Stimulated activated CD8-positive, alpha-beta memory T cell treated with anti-CD3 and anti-CD28 coated beads, Interleukin-12 subunit alpha, Interleukin-12 subunit beta, amount 100 ng/mL, for 4 hours (primary cell): ENCODE data around the gene WIZ.
"Not testable (repeated sequence)": the region's sequence is repeated elsewhere in the genome, so short reads cannot be mapped to it uniquely, and the experiment has no call there.

Experiments used
- DNase-seq: peaks from one replicate; pipeline ENCODE4 v3.0.0-alpha.2; 2020; ENCODE audit warnings: low read depth

Gene WIZ

DNA sequence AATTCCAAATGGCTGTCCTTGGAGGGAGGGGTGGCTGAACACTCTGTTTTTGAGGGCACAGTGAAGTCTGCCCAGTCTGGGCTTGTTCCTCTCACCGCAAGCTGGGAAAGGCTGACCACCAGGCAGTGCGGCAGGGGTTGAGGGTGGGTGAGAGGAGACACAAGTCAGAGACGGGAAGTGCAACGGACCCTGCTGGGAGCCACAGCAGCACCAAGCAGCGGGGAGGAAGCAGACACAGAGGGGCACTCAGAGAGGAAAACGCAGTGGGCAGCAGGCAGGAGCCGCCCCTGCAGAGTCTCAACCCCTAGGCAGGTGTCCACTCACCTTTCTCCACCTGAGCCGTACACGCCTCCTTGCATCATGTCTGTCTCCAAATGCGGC, 46.6 kb downstream of the WIZ start:
- DNase-seq = no peak

DNA sequence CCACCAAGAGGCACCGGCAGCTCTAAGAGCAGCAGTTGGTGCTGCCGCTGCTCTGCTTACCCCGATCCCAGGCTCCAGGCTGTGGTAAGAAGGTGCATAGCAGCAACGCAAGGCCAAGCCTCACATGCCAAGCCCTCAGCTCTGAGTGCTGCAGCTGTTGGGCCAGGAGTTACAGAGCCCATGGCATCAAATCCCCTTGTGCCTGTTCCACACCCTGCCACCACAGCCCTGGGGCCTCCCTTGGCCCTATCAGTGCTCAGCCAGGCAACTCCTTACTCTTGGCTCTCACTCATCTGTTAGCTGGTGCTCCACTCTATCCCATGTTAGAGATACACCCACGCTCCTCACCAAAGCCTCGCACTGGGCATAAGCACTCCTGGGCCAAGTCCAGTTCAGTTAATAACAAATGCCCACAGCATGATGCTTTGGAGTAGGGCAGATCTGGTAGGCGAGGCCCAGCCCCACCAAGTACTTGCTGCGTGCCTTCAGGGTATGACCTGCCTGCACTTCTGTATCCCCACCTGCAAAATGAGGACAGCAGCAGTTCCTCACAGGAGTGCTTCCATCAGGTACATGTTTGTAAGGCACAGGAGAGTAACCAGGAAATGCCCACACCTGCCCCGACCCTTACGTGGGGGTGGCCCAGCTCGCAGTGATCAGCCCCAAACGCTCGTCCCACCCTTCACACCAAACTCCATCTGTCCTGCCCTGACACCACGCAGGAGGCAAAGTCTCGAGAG, 47.2 kb downstream of the WIZ start:
- no peak for DNase-seq

DNA sequence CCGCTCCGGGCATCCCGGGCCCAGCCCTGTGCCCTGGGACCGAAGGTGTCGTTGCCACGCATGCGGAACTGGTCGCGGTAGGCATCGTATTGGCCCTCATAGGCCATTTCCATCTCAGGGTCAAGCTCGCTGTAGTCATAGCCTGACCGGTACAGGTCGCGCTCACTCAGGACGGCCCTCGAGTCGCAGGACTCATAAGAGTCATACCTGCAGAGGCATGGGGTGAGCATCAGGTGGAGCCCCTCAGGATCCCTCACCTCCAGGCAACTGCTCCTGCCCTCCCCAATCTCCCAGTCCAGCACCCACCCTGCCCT, 48.4 kb downstream of the WIZ start:
- DNase-seq = no peak

DNA sequence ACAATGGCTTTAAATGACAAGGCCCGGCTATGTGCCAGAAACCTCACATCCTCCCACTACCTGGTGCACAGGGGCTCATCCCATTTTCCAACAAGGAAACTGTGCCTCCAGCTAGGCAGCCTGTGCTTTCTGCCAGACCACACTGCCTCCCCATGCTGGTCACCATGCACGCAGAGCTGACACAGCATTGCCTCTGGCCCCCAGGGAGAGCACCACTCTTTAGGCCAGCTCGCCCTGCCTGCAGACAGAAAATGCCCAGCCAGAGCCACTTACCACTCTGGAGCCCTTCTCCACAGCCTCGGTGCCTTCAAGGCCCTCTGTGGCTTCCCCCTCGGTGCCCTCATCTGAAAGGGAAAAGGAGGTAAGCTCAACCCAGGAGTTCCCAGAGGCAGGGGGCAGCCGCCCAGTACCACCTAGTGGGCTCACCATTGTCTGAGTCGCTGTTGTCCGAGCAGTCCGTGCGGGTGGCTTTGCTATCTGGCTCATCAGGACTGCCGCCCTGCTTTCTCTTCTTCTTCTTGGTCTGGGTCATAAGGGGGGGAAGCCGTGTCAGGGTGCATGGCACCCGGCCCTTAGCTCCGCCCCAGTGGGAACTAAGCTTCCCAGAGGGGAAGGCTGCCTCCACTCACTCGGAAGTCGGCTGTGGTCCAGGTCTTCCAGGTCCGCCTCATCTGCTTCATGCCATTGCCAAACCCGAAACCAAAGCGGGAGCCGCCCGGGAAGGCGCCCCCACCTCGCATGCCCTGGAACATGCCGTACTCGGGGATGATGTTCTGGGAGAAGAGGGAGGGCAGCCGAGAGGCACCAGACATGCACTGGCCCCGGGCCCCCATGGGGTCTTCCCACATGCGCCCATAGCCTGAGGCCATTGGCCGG, 49.0 kb downstream of the WIZ start:
- no peak for DNase-seq

DNA sequence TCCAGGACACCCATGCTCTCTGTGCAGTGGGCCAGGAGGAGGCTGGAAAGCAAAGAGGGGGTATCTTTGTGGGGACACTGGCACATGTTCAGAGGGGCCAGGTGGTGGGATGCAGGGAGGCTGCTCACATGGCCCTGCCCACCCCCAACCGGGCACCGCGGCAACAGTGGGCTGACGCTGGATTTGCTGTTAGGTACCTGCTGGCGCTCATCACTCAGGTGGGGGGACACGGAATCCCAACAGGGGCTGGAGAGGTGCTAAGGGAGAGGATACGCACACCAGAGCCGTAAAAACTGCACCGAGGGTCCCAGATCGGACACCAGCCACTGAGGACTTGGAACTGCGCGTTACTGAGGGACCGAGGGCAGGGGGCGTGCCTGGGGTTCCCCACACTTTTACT, 50.1 kb downstream of the WIZ start:
- no peak for DNase-seq

DNA sequence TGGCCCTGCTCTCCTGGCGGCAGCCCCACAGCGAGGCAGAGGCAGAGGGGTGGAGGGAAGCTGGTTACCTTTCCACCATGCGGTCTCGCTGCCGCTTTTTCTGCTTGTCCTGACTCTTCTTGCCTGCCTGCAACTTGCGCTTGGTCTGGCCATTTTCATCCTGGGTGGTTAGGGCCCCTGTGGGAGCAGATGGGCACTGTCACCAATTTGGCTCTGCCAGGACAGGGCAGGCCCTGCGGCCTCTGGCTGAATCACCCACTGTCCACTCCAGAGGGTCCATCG, 50.6 kb downstream of the WIZ start:
- DNase-seq = no peak

DNA sequence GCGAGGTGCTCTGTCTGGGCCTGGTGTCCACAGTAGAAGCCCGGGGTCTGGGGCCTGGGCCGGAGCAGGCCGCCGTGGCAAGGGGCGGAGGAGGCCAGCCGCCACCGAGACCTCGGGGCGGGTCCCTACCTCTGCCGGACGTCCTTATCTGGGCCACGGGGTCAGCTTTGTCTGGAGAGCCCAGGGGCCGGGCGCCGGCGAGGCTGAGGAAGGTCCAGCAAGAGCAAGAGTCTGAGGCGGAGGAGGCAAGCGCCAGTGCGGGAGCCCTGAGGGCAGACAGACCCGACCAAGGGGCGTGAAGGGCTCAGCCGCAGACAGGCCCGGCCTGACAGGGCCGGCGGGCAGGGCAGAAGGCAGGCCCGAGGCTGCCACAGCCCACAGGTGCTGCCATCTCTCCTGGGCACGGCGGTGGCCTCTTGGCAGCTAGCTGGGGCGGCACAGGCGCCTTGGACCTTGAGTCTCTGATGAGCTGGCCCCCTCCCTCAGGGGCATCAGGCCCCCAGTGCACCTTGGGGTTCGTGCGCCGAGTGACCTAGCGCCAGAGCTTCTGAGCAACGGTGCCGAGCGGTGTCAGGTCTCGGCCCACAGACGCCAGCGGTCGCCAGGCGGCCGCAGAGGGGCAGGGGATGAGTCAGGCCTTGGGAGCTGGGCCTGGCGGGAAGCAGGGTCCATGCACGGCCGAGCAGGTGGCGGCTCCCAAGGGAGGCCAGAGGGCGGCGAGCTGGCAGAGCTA, 51.1 kb downstream of the WIZ start:
- DNase-seq = no peak

DNA sequence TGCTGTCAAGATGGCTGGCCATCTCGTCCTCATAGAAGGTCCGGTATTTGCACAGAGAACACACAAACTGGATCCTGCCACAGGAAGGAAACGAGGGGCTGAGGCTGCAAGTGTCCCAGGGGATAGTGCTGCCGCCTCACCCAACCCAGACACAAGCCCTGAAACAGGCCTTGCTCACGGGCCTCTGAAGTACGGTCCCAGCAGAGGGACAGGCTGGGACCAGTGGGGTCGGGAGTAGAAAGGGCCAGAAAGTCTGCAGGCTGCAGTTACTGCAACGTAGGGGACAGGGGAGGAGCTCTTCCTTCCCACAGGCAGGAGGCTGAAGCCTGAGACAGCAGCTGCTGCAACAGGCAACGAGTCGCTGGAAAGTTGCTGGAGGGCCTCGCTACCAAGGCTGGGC, 52.0 kb downstream of the WIZ start:
- DNase-seq = no peak

DNA sequence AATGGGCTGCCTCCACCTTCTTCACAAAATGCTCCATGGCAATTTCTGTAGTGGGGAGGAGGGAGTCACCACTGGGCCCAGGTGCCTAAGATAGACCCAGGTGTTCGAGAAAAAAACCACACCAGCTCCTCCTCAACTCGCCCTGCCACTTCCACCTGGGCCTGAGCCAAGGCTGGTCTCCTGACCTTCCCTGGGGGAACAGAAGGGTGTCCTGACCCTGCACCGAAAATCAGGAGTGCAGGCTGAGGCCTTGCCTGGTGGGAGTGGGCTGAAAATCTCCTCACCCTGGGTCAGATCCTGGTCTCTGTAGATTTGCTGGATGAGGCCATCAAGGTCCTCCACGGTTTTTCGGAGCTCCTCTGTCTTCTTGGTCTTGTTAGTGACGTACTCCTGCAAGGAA, 52.5 kb downstream of the WIZ start:
- DNase-seq = no peak

DNA sequence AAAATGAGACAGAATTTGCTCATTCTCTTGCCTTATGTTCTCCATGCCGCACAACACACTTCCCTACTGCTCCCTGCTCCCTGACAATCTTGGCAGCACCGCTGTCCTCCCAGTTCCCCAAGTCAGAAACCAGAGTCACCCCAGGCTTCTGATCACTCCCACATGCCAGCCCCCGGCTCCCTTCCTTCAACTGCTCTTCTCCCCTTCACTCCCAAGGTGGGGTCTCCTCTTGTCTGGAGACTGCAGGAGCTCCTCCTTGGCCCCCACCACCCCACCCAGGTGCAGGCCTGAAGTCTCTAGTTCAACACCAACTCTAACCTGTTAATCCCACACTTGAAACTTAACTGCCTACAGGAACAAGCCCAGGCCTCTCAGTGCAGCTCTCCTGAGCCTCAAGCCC, 53.3 kb downstream of the WIZ start:
- DNase-seq = no peak

DNA sequence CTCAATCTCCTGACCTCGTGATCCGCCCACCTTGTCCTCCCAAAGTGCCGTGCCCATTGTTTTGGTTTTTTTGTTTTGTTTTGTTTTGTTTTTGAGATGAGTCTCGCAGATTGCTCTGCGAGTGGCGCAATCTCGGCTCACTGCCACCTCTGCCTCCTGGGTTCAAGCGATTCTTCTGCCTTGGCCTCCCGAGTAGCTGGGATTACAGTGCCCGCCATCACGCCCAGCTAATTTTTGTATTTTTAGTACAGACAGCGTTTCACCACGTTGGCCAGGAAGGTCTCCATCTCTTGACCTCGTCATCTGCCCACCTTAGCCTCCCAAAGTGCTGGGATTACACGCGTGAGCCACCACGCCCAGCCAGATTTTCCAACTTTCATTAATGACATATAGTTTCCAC, 54.5 kb downstream of the WIZ start:
- not testable (repeated sequence) for DNase-seq

DNA sequence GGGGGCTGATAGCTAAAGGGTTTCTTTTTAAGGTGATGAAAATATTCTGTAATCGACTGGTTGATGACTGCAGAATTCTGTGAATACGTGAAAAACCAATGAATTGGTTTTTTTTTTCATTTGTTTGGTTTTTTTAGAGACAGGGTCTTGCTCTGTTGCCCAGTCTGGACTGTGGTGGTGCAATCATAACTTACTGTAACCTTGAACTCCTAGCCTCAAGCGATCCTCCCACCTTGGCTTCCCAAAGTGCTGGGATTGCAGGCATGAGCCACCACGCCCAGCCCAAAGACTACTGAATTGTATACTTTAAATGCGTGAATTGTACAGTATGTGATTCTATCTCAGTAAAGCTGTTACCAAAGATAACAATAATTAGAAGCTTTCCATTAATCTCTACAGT, 55.3 kb downstream of the WIZ start:
- DNase-seq = no peak

DNA sequence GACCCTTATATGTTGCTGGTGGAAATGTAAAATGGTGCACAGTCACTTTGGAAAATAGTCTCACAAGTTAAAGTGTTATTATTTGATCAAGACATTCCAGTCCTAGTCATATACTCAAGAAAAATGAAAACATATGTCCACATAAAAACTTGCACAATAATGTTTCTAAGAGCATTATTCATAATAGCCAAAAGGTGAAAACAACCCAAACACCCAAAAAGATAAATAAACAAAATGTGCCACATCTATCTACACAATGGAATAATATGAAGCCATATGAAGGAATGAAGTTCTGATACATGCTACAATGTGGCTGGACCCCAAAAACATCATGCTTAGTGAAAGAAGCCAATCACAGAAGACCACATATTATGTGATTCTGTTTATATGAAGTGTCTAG, 55.8 kb downstream of the WIZ start:
- no peak for DNase-seq

DNA sequence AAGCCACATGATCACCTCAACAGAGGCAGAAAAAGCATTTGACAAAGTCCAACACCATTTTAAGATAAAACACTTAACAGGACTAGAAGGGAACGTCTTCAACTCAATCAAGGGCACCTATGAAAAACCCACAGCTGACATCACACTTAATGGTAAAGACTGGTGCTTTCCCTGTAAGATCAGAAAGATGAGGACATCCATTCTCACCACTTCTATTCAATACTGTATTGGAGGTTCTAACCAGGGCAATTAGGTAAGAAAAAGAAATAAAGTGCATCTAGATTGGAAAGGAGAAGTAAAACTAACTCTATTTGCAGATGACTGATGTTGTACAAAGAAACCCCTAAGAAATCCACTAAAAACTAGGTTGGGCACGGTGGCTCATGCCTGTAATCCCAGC, 58.9 kb downstream of the WIZ start:
- DNase-seq = no peak

DNA sequence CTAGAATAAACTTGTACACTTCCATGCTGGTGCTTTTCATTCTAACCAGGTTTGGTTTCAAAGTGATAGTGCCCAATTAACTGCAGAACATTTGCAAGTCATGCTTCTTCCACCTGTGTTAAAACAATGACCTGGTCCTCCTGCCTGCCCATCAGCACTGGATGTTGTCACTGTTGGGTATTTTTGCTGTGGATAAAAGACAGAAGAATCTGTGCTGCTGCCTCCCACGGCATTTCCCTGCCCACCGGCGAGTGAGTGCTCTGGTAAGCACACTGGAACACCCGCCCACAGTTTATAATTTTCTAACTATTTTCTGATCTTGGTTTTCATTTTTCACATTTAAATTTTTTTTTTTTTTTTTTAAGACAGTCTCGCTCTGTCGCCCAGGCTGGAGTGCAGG, 67.9 kb downstream of the WIZ start:
- no peak for DNase-seq

DNA sequence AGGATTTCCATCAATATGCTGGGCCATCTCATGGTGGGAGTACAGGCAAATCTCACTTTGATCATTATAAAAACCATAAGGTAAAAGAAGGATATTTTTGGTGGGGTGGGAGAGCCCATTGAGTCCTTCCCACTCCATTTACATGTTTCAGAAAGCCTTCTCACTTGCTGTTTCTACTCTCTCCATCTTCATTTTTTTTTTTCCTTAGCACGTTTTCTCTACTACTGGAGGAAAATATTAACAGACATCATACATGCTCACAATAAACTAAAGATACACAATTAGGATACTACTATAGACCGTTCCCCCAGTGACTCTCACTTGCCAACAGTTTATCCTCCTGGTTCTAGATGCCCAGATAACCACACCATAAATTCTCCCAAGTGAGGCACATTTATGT, 68.3 kb downstream of the WIZ start:
- DNase-seq = no peak

DNA sequence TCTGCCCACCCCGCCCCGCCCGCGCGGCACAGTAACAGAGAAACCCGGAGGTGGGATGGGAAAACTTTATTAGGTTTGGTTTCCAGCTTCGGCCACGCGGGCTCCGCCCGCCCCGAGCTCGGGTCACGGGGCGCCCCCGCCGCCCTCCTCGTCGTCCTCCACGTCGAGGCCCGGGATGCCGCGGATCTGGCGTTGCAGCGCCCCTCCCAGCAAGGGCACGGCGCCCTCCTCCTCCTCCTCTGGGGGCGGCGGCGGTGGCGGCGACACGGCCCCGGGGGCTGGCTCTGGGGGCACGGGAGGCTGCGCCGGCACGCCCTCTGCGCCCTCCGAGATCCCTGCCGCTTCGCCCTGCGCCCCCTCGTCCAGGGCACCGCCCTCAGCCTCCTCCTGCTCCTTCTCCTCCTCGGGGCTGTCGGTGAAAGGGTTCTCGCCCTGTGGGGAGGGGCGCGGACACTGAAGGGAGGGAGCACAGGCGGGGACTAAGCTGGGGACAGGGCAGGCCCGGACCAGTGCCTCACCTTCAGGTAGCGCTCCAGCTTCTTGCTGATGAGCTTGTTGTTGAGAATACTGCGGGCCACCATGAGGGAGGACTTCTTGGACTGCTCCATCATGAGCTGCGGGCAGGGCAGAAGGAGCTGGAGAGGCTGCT, 69.6 kb downstream of the WIZ start:
- no peak for DNase-seq

DNA sequence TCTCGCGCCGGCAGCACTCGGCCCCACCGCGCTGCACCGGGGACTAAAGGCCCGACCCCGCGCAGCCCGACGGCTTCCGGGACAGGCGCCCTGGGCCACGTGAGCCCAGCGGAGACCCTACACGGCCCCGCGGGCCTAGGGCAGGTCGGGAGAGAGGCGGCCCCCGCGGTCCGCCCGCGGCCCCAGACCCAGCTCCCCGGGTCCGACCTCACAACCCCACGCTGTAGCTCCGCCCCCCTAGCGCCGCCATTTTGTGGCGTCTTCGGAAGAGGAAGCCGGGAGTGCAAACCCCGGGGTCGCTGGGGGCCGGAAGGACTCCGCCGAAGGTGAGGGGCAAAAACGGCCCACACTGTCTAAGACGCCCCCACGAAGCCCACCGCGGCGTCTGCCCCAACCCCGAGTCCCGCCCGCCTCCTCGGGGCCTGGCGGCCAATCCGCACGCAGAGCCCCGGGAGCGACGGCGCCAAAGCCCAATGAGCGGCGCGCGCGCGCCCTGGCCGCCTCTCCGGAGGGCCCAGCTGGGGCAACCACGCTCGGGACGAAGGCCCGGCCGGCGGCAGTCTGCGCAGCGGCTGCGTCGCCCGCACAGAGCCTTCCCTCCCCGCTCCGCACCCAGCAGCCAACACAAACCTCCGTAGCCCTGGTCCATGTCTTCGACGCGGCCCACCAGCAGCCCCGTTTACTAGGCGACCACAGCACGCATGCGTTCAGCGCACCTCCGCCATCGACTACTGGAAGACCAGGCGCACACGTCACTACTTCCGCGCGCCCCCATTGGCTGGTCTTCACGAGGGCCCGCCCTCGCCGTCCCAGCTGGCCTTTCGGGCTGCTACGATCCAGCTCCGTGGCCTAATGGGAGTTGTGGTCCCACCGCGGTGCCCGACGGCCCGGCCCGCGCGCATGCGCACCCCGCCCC, 70.4 kb downstream of the WIZ start, which contains the start of gene AKAP8:
Gene AKAP8 (minus strand): TSS at position 705 of the 916 bp plus-strand sequence. CDS start 56 bp downstream, at position 649.
- peak; percentile 97 for DNase-seq

DNA sequence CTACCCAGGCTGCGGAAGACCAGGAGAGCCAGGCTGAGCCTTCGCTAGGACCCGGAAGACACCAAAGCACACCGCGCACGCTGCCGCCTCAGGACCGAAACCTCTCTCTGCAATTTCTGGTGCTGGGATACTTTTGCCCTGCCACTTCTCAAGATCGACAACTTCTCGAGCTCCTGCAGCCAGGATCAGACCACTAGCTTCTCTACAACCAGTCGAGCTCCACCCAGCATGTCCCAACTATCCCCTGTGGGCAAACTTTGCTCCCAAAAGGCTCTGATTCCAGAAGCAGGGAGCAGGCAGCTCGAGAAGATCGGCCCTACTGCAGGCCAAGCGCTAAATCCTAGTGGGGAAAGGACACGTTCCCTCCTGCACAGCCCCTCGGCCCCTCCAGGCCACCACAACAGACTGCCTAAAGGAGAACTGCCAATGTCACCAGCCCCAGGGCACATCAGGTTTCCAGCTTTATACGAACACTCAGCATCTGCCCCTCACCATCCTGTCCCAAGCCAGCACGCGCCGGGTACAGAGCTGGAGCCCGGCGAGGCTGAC, 71.1 kb downstream of the WIZ start:
- no peak for DNase-seq

DNA sequence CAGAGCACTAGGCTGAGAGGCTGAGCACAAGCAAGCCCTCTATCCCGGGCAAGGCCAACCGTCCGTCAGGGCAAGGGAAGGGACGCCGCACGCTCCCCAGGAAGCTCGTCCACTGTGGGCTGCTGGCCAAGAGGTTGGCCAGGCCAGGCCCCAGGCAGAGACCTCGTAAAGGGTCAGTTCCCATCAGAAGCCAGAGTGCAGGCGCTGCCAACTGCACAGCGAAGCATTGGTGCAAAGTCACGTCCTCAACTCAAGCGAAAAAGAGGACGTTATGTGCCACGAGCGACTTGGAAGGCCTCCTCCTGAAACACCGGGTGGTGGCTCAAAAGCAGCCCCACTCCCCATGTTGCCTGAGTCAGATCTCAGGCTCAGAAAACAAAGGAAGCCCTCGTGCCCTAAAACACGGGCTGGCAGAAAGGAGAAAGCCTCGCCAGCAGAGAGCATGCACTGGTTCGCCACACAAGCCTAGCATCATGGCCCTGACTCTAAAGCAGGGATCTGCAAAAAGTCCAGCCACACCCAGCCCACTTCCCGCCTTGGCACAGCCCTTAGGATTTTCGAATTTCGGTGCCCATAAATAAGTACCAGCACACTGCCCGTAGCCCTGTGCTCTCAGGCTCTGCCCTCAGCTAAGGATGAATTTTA, 74.8 kb downstream of the WIZ start:
- no peak for DNase-seq

DNA sequence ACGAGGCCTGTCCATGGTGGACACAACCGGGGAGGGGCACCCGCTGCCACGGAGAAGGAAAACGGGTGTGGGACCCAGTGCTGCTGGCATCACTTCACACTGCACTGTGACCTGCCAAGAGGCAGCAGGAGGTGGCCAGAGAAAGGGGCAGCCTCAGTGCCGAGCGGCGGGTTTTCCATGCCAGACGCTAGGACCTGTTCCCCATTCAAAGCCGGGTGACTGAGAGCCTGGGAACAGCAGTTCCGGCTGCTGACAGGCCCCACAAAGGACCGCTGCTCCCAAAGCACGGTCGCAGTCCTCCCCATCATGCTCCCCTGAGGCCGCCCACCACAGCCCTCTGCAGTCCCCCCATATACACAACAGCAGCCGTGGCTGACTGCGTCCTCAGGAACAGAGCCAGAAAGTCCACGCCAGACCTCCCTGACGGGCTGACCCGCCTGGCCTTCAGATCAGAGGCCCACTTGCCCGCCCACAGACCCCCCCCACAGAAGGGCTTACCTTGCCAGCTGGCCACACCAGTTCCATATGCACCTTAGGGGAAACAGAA, 75.6 kb downstream of the WIZ start:
- no peak for DNase-seq
